ENCODE measurements around the gene ZFP69. TPM values are rescaled to one million over a fixed set of nuclear protein-coding genes. Genes with fewer than 3 reads are reported as not detected.

ZFP69 gene
- total RNA-seq, 2 donors from 2014 or later, result 3.1 to 3.2 TPM

DNA sequence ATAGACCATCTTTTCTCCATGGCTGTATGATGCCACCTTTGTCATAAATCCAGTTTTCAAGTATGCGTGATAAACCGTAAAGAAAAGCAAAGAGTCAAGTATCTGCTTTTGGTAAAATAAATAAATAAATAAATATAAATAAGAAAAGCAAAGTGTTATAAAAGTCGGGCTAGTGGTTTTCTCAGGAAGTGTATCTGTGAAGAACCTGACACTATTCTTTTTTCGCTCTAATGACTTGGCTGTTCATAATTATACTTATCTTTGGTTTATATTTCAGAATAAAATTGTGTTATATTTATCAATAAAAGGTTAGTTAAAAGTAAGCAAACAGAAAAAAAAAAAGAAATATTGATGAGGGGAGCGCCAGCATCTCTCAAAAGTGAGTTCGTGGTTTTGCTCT, 30.9 kb downstream of the ZFP69 start:
- Histone ChIP-seq H3K4me3 (peak overlapping the region; percentile 54 to 69), H3K9me3 (no peaks in the 10 kb centered on the region), H3K4me1 (replicated peaks) (no peaks in the 10 kb centered on the region), H3K27ac (peak overlapping the region; percentile 70 to 71), H3K36me3 (no peaks in the 10 kb centered on the region), H3K27me3 (replicated peaks; ENCODE audit: insufficient read depth) (no peaks in the 10 kb centered on the region)
- DNase-seq (ENCODE audit: low spot score), result no peak
- 65% methylated on average over 6 of the region's 6 CpGs for WGBS
- intact Hi-C loops (cut with DNase I), result no loop called here
- TF ChIP-seq POLR2AphosphoS5 (IDR thresholded peaks at IDR 0.05) (no peak), POLR2A (IDR thresholded peaks at IDR 0.05) (no peak)
- TF ChIP-seq, protein P1, sequence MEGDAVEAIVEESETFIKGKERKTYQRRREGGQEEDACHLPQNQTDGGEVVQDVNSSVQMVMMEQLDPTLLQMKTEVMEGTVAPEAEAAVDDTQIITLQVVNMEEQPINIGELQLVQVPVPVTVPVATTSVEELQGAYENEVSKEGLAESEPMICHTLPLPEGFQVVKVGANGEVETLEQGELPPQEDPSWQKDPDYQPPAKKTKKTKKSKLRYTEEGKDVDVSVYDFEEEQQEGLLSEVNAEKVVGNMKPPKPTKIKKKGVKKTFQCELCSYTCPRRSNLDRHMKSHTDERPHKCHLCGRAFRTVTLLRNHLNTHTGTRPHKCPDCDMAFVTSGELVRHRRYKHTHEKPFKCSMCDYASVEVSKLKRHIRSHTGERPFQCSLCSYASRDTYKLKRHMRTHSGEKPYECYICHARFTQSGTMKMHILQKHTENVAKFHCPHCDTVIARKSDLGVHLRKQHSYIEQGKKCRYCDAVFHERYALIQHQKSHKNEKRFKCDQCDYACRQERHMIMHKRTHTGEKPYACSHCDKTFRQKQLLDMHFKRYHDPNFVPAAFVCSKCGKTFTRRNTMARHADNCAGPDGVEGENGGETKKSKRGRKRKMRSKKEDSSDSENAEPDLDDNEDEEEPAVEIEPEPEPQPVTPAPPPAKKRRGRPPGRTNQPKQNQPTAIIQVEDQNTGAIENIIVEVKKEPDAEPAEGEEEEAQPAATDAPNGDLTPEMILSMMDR (IDR thresholded peaks at IDR 0.05), result no peak

DNA sequence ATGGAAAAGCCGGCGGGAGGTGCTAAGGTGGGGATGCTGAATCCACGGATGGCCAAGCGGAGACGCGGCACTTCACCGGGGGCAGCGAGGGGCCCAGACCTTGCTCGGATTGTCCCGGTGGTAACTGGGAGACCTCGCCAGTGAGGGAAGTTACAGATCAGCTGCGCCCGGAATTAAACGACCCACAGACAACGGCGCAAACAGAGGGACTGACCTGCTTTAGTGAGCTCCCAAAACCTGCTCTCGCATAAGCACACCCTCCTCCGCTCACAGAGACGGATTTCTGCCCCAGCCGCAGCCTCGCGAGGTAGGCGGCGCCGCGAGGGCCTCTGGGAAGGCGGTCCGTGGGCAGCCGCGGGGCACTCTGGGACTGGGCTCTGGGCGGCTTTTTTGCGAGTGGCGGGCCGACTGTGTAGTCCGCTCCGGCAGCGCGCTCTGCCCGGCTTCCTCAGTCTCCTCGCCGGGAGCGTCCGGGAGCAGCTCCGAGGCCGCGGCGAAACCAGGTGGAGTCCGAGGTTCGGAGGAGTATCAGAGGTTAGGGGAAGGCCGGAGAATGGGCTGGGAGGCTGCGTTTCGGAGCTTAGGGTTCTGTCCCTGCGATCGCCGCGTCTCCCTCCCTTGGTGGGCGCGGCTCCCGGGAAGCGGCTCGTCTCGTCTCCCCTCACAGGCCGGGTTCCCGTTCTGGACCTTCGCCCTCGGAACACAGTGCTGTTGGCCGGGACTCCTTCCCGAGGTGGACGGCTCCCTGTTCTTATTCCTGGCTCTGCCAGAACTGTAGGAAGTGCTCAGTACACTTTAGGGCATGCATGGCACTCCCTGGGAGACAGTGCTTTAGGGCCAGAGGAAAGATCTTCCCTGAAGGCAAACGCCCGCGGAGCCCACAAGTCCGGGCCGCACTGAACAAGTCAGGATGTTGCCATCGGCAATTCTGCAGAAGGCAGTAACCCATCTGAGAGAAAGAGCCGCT, 31.6 kb downstream of the ZFP69 start, which contains the start of gene EXO5:
TSS of gene EXO5 (plus strand) at position 393 of the 967 bp plus-strand sequence. CDS start 5,778 bp downstream, outside the sequence.
- DNase-seq (ENCODE audit: low spot score), result peak; percentile 68
- peak within 1 kb of the TSS; percentile 54 to 69 for H3K4me3 ChIP-seq
- H3K9me3 ChIP-seq, result no peaks in the 10 kb centered on the region
- WGBS, result under 1% methylated on average over 75 of the region's 76 CpGs
- no peaks in the 10 kb centered on the region for H3K36me3 ChIP-seq
- TF ChIP-seq POLR2AphosphoS5 (IDR thresholded peaks at IDR 0.05) (peak; percentile 84), POLR2A (IDR thresholded peaks at IDR 0.05) (peak; percentile 61)
- TF ChIP-seq, protein P1 (IDR thresholded peaks at IDR 0.05), result peak in 1 of 4 experiments; percentile 15
- H3K27ac ChIP-seq, result peak within 1 kb of the TSS; percentile 70 to 71
- no peaks in the 10 kb centered on the region for H3K4me1 ChIP-seq (replicated peaks)
- H3K27me3 ChIP-seq (replicated peaks; ENCODE audit: insufficient read depth), result no peaks in the 10 kb centered on the region
- intact Hi-C loops (cut with DNase I), result no loop called here

- Histone ChIP-seq H3K27me3 (replicated peaks; ENCODE audit: insufficient read depth) (no peaks in the 10 kb centered on the region), H3K4me1 (replicated peaks) (no peaks in the 10 kb centered on the region), H3K36me3 (no peaks in the 10 kb centered on the region), H3K9me3 (no peaks in the 10 kb centered on the region), H3K4me3 (no peak overlapping the region), H3K27ac (no peak overlapping the region)
- no peak for TF ChIP-seq POLR2AphosphoS5 (IDR thresholded peaks at IDR 0.05)
- TF ChIP-seq, protein P1 (IDR thresholded peaks at IDR 0.05), result no peak
- no peak for TF ChIP-seq POLR2A (IDR thresholded peaks at IDR 0.05)
- no peak for DNase-seq (ENCODE audit: low spot score)
- 83% methylated on average over 2 of the region's 2 CpGs for WGBS
- intact Hi-C loops (cut with DNase I), result no loop called here
These were observed 42.4 kb downstream of the ZFP69 start for GRCh38 chr1:40519517-40519916.

GRCh38 chr1:40530735-40531380, 53.8 kb downstream of the ZFP69 start:
- H3K27me3 ChIP-seq (replicated peaks; ENCODE audit: insufficient read depth), result no peaks in the 10 kb centered on the region
- H3K36me3 ChIP-seq, result no peaks in the 10 kb centered on the region
- DNase-seq (ENCODE audit: low spot score), result no peak
- peak overlapping the region; percentile 72 to 76 for H3K27ac ChIP-seq
- TF ChIP-seq, protein P1 (IDR thresholded peaks at IDR 0.05), result no peak
- TF ChIP-seq POLR2A (IDR thresholded peaks at IDR 0.05) (no peak), POLR2AphosphoS5 (IDR thresholded peaks at IDR 0.05) (no peak)
- 36% methylated on average over 5 of the region's 5 CpGs for WGBS
- peak overlapping the region; percentile 55 to 60 for H3K4me3 ChIP-seq
- H3K4me1 ChIP-seq (replicated peaks), result no peaks in the 10 kb centered on the region
- intact Hi-C loops (cut with DNase I), result no loop called here
- H3K9me3 ChIP-seq, result no peaks in the 10 kb centered on the region

All from prostate gland (tissue), 2 donors.